ENCODE measurements around the gene SMS.
"Not testable (repeated sequence)": the region's sequence is repeated elsewhere in the genome, so short reads cannot be mapped to it uniquely, and the experiment has no call there.

The SMS gene

DNA sequence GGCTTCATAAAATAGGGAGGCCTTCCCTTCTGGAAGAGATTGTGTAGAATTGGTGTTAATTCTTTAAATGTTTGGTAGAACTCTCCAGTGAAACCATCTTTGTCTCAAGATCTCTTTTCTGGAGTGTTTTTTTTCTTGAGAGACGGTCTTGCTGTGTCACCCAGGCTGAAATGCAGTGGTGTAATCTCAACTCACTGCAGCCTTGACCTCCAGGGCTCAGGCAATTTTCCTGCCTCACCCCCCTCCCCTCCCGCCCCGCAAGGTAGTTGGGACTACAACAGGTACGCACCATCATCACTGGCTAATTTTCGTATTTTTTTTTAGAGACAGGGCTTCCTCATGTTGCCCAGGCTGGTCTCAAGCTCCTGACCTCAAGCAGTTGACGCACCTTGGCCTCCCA is 12.1 kb downstream of the SMS start:
- no peak for DNase-seq (ENCODE audit: low spot score)

DNA sequence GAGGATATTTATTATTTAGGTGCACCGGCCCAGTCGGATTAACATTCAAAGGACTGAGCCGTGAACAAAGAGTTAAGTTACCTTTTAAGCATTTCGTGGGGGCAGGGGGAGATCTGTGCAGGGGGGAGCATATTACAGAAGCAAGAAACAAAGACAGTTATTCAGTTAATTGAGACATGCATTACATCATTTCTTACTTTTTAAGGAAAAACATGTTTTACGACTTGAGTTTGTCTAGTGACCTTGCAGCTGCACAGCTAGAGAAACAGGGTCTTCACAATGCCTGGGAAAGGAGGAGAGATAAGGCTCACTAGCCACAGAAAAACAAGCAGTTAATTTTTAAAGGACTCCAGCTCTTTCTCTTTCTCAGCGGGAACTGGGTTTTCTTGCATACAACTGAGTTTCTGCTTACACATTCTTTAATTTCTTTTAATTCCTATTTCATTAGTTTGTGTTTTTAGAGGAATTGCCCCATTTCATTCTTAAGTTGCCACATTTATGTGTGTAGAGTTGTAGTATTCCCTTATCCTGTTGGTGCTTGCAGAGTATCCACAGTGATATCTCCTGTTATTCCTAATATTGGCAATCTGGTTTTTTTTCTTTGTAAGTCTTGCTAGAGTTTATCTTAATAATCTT is 12.8 kb downstream of the SMS start:
- not testable (repeated sequence) for DNase-seq (ENCODE audit: low spot score)

DNA sequence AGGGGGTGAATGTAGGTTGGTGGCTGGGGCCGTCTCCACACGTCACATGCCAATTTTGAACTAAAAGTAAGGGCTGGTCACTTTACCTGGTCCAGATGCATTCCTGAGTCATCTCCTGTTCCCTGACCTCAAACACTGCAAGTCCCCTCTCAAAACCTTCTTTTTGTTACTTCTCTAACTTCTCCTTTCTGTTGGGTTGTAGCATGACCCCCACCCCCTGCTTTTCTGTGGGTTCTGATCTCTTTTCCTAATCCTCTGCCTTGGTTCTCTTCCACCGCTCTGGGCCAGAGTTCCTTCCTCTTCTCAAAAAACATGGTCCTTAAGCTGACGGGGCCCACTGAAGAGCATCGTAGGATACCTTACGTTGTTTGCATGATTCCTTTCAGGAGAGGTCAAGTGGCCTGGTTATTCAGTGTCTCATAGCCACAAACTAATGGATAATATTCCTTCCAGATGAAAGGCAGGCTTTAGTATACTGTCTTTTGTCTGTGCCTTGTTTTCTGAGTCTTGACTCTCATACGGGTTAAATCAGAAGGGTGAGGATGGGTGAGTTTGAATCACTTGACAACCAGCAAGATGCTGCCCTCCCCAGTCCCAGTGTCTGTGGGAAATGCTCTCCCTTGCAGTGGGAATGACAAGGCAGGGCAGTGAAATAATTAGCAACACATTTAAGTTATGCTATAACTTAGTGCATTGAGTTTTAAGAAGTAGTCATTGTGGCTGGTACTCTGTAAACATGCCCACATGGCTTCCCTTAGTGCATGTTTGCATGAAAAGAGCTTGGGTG is 15.1 kb downstream of the SMS start:
- no peak for DNase-seq (ENCODE audit: low spot score)

DNA sequence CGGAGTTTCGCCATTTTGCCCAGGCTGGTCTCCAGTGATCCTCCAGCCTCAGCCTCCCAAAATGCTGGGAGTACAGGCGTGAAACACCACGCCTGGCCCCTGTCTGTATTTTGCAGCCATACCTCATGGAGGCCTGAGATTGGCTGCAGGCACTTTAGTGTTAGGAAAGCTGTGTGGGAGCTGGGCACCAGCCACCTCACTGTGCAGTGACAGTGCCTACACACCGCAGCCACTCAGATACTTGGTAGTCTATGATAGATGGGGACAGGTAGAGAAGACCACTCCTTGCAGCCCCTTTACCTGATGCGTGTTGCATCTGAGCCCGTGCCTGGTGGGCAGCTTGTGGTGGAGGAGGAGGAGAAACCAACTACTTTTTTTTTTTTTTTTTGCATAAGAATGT is 16.3 kb downstream of the SMS start:
- DNase-seq (ENCODE audit: low spot score), result no peak

DNA sequence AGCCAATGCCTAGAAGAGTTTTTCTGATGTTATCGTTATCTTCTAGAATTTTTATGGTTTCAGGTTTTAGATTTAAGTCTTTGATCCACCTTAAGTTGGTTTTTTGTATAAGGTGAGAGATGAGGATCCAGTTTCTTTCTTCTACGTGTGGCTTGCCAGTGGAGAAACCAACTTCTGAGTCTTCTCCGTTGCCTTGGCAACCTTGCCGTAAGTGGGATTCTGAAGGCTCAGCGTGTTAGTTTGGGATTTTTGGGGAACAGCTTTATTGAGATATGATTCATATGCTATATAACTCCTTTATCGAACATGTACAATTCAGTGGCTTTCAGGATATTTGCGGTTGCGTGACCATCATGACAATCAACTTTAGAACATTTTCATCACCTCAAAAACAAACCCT is 17.7 kb downstream of the SMS start:
- no peak for DNase-seq (ENCODE audit: low spot score)

DNA sequence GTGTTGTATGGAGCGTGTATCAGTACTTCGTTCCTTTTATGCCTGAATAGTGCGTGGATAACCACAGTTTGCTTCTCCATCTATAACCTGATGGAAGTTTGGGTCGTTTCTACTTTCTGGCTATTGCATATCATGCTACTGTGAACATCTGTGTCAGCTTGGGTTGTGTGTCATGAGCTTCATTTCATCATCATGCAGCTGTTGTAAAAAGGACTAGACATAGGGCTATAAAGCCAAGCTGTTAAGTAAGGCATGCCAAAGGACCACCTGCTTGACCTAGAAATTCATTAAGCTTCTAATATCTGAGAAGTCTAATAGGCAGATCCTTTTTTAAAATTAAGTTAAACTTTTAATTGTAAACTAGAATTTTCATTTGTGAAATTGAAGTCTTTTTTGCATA is 18.4 kb downstream of the SMS start:
- DNase-seq (ENCODE audit: low spot score), result no peak

DNA sequence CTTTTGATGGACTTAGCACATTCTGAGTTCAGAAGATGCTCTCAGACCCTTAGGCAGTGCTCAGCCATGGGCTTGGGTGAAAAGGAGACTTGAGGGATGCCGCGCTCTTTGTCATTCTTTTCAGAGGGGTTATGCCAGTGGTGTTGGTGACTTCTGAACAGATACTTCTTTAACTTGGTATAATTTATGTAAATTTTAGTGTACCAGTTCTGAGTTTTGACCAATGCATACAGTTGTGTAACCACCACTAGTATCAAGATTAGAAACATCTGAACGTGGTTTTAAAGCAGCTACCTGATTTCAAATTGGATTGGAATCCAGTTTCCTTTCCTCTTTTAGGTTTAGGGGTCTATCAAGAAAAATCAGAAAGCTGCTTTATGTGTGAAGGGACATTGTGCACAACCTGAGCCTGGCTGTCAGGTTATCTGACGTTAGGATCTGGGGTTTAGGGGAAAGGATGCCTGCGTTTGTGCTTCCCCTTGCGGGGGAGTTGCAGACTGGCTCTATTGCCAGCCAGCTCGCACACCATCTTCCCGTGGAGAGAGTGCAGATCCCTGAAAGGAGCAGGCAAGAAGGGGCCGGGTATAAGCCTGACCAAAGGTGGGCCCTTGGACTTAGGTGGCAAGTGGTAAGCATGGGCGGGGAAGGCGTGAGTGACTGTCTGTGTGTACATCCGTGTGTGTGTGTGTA is 19.0 kb downstream of the SMS start:
- no peak for DNase-seq (ENCODE audit: low spot score)

DNA sequence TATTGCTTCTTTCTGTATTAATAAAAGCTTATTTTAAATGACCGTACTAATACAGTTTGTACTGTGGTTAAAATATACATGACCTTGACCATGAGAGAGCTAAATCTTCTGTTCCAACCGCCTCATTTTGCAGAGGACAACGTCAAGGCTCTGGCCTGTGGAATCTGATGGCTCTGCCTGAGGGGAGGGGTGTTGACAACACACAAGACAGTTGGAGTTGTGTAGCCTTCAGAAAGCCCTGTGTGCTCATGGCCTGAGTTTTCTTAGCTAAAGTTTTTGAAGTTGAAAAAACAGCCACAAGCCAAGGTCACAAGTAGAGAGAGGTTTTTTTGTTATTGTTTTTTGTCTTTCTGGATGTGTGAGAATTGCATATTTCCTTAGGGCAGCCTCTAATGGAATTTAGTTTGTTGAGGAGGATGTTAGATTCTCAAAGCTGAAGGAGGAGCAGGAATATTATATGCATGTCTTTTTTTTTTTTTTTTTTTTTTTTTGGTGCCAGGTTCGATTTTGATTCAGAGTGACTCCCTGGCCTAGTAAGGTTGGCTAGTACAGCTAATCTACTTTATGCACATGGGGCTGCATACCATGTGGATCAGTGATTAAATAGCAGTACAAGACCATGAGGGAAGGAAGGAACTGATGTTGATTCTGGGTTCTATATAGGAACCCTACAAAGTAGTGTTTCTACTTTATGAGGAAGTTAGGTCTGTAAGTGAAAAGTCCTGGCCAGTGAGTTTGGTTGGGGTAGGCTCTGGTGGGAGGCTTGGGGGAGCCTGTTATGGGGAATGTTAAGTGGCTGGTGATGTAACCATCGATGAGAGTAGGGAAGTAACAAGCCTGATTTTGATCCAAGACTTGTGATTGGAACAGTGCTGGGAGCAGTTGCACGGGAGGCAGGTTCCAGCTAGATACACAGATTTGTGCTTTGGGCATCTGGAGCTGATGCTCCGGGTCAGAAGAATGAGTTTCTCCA is 20.3 kb downstream of the SMS start:
- DNase-seq (ENCODE audit: low spot score), result peak; percentile 17

DNA sequence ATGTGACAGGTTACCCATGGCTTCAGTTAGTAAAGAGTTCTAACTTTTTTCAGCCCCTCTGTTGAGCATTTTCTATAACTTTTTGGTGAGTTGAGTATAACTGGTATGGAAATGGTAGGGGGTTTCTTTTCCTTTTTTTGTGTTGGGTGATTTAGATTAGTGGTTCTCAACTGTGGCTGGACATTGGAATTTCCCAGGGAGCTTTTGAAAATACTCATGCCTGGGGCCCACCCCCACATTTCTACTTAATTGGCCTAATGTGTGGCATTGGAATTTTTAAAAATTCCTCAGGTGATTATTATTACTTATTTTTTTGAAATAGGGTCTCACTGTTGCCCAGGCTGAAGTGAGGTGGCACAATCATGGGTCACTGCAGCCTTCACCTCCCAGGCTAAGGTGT is 21.9 kb downstream of the SMS start:
- no peak for DNase-seq (ENCODE audit: low spot score)

DNA sequence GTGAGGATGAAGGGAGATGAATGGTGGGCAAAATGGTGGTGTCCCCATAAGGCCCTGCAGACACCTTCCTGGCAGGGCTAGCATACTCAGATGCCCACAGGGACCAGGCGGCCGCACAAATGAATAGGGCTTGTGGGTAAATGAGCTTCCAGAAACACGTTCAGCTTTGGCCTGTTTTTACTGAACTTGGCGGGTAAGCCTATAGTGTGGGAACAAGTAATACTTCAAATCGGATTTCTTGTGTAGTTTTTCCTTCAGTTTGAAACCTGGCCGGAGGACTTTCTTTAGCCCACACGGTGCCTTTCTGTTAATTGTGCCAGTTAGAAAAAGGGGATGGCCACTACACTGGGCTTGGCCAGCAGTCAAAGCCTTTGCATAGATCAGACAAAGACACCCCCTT is 22.8 kb downstream of the SMS start:
- DNase-seq (ENCODE audit: low spot score), result no peak

DNA sequence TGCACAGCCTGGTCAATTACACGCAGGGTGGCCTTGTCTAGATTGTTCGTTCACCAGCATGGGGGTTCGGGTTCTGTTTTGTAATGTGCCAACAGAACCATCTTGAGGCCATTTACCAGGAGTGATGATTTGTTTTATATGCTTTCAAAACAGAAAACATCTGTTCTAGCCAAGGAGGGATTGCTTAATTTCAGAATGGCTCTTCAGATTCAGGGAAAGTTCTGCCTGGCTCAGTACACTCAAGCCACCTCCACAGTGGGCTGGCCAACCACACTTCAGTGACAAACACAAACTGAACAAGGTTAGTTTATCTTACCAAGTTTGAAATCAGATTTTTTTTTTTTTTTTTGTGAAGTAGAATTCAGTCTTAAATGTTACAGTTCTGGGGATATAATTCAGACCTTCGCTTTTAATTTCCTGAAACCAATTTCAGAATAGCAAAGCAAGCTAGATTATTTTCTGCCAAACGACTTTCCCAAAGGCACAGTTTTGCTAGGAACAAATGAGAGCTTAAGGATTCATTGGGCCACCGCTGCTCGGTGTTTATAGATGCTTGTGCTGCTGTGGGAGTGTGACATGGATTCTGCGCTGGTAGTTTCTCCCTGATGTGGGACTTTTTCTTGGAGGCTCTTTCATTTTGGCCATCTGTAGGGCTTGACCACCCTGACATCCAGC is 23.4 kb downstream of the SMS start:
- DNase-seq (ENCODE audit: low spot score), result no peak

DNA sequence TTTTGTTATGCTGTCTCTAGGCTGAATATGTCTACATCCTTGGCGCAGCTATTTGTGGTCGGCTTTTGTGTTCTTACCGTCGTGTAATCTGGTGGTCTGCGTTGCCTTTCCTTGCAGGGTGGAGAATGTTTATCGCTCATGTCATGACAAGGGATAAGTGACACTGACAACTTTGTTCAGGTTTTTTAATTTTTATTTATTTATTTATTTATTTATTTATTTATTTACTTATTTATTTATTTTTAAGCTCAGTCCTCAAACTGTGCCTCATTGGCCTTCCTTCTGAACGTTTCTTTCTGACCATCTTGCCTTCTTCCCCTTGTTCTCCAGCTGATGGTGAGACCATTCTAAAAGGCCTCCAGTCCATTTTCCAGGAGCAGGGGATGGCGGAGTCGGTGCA is 26.4 kb downstream of the SMS start:
- no peak for DNase-seq (ENCODE audit: low spot score)

DNA sequence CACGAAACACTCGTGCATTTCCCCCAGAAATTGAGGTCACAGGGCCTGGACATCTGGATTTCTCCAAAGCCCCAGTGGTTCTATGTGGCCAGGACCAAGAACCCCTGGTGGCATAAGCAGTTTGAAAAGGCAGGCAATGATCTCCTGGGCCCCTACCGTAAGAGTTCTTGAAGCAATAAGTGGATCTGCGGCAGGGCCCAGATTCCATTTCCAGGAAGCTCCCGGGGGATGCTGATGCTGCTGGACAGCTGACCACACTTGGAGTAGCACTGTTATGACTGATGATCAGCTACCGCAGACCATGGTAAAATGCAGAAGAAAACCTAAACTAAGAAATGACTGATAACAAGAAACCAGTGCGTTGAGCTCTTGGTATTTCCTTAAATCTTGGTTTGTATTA is 27.8 kb downstream of the SMS start:
- no peak for DNase-seq (ENCODE audit: low spot score)

DNA sequence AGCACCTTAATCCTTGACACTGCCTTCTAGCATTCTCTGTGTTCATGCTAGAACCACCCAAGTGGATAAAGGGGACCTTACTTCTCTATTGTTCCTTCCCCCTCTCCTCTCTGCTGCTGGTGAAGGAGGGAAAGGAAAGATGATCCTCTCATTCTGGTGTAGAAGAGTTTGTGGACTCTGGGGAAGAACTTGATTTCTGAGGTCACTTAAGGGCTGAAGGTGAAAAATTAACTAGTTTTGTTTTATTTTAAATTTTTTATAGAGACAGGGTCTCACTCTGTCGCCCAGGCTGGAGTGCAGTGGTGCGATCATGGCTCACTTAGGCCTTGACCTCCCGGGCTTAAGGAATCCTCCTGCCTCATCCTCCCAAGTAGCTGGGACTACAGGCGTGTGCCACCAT is 29.8 kb downstream of the SMS start:
- no peak for DNase-seq (ENCODE audit: low spot score)

DNA sequence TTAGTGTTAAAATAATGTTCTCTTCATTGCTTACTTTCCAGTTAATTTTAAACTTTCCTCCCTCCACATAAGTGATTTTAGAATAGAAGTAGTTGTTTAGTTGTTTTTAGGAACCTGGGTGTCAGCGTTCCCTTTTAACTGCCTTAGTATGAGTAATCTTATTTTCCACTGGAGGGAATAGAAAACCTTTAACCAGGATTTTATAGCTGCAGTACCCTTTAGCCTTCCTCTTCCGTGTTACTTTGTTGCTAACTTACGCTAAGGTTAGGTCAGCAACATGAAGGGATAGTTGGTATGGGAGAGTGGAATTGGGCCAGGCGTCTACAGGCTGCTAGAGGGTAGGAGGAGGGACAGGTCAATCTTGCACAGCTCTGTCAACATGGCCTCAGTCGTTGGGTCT is 31.5 kb downstream of the SMS start:
- DNase-seq (ENCODE audit: low spot score), result no peak

DNA sequence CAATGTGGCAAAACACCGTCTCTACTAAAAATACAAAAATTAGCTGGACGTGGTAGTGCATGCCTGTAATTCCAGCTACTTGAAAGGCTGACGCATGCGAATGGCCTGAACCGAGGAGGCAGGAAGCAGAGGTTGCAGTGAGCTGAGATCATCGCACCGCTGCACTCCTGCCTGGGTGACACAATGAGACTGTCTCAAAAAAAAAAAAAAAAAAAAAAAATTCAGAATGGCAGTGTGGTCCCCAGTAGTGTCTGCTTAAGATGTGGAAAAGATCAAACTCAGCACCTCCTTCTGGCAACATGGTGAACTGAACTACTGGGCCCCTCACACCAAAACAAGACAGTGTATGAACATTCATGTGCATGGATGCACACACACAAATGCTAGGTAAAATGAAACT is 32.2 kb downstream of the SMS start:
- DNase-seq (ENCODE audit: low spot score), result no peak

DNA sequence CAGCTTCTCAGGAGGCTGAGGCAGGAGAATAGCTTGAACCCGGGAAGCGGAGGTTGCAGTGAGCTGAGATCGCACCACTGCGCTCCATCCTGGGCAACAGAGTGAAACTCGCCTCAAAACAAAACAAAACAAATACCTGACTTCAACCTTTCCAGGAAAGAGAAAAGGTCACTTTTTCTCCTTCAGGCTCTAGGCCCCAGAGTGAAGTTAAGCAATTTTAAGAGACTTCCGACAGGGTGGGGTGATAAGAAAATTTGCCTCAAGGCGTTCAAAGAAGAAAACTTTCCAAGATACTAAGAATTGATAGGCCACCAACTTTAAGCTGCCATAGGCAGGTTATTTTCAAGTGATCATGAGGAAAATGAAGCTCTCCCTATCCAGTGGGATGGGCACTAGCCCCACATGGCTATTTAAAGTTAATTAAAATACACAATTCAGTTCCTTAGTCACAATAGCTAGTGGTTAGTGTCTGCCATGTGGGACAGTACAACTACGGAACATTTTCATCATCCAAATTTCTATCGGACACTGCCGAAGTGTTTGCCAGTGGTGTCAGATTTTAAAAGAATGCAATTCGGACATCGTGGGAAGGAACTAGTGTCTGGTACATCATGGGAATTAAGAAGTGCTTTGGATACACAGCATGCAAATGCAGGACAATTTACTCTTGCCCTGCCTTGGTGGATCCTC is 33.0 kb downstream of the SMS start:
- DNase-seq (ENCODE audit: low spot score), result no peak

DNA sequence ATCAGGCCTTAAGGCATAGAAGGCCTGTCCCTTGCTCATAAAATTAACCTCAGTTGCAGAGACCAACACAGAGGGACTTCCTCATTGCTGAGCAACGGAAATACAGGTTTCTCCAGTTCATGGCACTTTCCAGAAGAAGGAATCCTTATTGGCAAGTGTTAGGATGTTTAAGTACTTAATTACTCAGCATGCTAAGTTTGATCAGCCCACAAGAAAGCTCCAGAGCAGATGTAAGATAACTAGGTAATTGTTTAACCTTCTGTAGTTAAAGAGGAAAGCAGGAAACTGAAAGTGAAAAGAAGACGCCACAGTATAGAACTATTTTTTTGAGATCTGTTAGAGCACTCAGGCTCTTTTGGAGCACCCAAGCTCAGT is 33.5 kb downstream of the SMS start:
- no peak for DNase-seq (ENCODE audit: low spot score)

DNA sequence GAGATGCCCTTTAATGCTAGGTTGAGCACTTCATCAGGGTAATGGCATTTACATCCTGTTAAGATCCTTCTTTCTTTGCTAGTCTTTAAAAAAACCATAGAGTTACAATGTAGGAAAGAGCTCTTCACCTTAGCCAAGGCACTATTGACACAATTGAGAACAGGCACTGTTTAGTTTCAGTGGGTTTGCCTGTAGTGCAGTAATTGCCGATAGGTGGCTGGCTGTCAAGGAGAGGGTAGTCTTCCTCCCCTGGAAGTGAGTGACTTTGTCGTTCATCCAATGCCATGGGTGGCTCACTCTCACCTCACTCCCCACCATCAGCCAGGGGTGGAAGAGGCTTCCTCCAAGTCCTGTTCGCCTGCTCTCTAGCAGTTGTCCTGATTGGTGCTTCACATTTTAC is 34.7 kb downstream of the SMS start:
- DNase-seq (ENCODE audit: low spot score), result no peak

DNA sequence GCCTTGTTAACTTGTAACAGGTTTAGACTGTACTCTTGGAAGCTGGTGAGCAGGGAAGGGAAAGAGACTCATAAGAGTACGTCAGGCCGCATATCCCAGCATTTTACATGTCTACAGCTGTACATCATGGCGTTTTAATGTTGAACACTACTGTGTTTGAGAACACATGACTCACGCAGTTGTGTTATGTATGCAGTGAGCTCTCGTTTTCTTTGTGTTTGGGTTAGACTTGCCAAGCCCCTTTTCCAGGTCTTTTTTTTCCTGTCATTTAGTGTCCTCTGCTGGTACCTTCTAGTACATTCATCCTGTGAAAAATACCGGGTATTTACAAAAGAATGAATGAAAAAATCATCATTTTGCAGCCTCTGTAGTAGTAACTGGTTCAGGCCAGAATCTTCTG is 35.3 kb downstream of the SMS start:
- no peak for DNase-seq (ENCODE audit: low spot score)

DNA sequence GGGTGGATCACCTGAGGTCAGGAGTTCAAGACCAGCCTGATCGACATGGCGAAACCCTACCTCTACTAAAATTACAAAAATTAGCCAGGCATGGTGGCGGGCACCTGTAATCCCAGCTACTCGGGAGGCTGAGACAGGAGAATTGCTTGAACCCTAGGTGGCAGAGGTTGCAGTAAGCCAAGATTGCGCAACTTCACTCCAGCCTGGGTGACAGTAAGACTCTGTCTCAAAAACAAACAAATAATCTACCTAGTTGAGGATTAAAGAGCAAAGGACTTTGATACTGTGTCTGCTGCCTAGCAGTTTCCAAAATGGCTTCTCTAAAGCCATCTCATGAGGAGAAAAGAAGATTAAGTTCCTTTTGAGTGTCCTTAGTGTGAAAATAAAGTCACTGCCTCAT is 37.8 kb downstream of the SMS start:
- DNase-seq (ENCODE audit: low spot score), result no peak

Measured in hematopoietic multipotent progenitor cell treated with erythropoietin and hydrocortisone succinate and interleukin-3 and kit ligand, for 17 days (in vitro differentiated cells).